Measurements from ENCODE around the gene DGKQ. TPM values are rescaled to one million over a fixed set of nuclear protein-coding genes. Genes with fewer than 3 reads are reported as not detected.

Gene DGKQ
- total and polyA plus RNA-seq, 2 of the 13 experiments (the other 11 are each of a cell fraction or from before 2014, with no cell fraction given), result 4.5 to 7.2 TPM

DNA sequence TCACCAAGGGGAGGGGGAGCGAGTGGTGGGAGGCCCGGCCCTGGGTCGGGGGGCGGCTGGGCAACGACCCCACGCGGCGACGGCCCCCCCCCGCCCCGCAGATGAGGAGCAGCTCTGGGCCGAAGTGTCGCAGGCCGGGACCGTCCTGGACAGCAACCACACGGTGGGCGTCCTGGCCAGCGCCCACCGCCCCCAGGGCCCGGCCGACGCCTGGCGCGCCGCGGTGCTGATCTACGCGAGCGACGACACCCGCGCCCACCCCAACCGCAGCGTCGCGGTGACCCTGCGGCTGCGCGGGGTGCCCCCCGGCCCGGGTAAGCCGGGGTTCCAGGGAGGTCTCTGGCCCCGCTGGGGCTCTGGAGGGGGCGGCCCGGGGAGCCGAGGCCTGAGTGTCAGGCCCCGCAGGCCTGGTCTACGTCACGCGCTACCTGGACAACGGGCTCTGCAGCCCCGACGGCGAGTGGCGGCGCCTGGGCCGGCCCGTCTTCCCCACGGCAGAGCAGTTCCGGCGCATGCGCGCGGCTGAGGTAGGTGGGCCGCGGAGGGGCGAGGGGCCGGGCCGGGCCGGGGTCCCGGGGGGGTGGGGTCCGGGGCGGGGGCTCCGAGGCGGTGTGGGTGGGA is 29.4 kb upstream of the DGKQ start (continued):
- no peak for TF ChIP-seq THAP9 (CRISPR knock-in tag; IDR thresholded peaks at IDR 0.05; ENCODE audit: borderline replicate concordance)
- TF ChIP-seq, protein P1, sequence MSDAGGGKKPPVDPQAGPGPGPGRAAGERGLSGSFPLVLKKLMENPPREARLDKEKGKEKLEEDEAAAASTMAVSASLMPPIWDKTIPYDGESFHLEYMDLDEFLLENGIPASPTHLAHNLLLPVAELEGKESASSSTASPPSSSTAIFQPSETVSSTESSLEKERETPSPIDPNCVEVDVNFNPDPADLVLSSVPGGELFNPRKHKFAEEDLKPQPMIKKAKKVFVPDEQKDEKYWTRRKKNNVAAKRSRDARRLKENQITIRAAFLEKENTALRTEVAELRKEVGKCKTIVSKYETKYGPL (CRISPR knock-in tag; IDR thresholded peaks at IDR 0.05), result no peak
- no peak for TF ChIP-seq ZSCAN25 (CRISPR knock-in tag; IDR thresholded peaks at IDR 0.05)
- no peak for TF ChIP-seq TRAFD1 (CRISPR knock-in tag; IDR thresholded peaks at IDR 0.05; ENCODE audit: borderline replicate concordance)

DNA sequence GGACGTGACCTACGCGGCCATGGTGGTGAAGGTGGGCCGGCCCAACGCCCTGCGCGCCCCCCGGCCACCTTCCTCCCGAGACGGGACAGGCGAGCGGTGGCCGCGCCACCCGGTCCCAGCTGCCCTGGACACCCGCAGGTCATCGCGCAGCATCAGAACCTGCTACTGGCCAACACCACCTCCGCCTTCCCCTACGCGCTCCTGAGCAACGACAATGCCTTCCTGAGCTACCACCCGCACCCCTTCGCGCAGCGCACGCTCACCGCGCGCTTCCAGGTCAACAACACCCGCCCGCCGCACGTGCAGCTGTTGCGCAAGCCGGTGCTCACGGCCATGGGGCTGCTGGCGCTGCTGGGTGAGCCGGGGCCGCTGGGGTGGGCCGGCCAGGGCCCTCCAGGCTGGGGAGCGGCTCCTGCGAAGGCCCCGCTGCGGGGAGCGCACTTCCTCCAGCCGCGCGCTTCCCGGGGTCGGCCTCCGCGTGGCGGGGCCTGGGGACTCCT is 28.8 kb upstream of the DGKQ start:
- Histone ChIP-seq H3K27ac (ENCODE audit: extremely low read length, insufficient read depth, low read length) (no peak overlapping the region), H3K79me2 (ENCODE audit: insufficient read depth, low read length) (no peaks in the 10 kb centered on the region), H3K4me1 (ENCODE audit: insufficient read depth, low read length) (peaks cover 10% of the 10 kb centered on the region), H3K4me2 (ENCODE audit: low read depth, low read length) (no peak overlapping the region), H3K27me3 (ENCODE audit: control insufficient read depth in 1 of 2, insufficient read depth in 2 of 2, low read length in 2 of 2) (peaks cover 13 to 38% of the 10 kb centered on the region in 2 experiments; a peak in 4 of 5 replicates), H3K9me3 (ENCODE audit: low read length) (no peaks in the 10 kb centered on the region), H3K9ac (ENCODE audit: insufficient read depth, low read depth, low read length) (no peak overlapping the region), H4K20me1 (ENCODE audit: insufficient read depth, low read length) (no peaks in the 10 kb centered on the region), H2AFZ (ENCODE audit: low read length) (no peak overlapping the region), H3K36me3 (replicated peaks in 1 of 2; ENCODE audit: control insufficient read depth in 1 of 2, insufficient read depth in 2 of 2, low read length in 2 of 2) (no peaks in the 10 kb centered on the region), H3K4me3 (replicated peaks in 1 of 3; ENCODE audit: insufficient read depth in 1 of 3, low read depth in 2 of 3, low read length in 3 of 3) (no peak overlapping the region)
- TF ChIP-seq TCF7L2 (IDR thresholded peaks at IDR 0.05; ENCODE audit: low read depth, low read length), result no peak
- TF ChIP-seq CEBPG (CRISPR knock-in tag; IDR thresholded peaks at IDR 0.05), result peak; percentile 42; the same call in 1 of the 2 replicates
- peak; percentile 86 for TF ChIP-seq ZBTB33 (CRISPR knock-in tag; IDR thresholded peaks at IDR 0.05)
- TF ChIP-seq ZNF766 (CRISPR knock-in tag; IDR thresholded peaks at IDR 0.05; ENCODE audit: borderline replicate concordance), result no peak
- TF ChIP-seq ZNF460 (CRISPR knock-in tag; IDR thresholded peaks at IDR 0.05; ENCODE audit: borderline replicate concordance), result no peak
- no peak for TF ChIP-seq ZNF576 (CRISPR knock-in tag; IDR thresholded peaks at IDR 0.05)
- peak; percentile 65; the same call in 1 of the 2 replicates for TF ChIP-seq CEBPB (IDR thresholded peaks at IDR 0.05; ENCODE audit: borderline replicate concordance, low read depth, low read length)
- TF ChIP-seq ZNF160 (CRISPR knock-in tag; IDR thresholded peaks at IDR 0.05), result no peak
- peak; percentile 70 for TF ChIP-seq HOXA3 (CRISPR knock-in tag; IDR thresholded peaks at IDR 0.05)
- peak; percentile 75 for TF ChIP-seq BHLHE40 (IDR thresholded peaks at IDR 0.05; ENCODE audit: low read length)
- DNase-seq (ENCODE audit: low spot score), result no peak
- in situ Hi-C loops (cut with HindIII; ENCODE audit: extremely low pct_ligation_motif_present, low pct_unique_long_range_greater_than_20kb), result no loop called here
- CTCF ChIA-PET (ENCODE audit: low intra/inter-chr PET ratio, low total read pairs), result no interaction called here
- ATAC-seq, result no peak
- BruUV-seq (replicated peaks), result no TSS peak
- POLR2A ChIA-PET, result no interaction called here
- no peak for FAIRE-seq
- WGBS (ENCODE audit: low lambda C conversion rate), result 80% methylated on average over 33 of the region's 54 CpGs
- intact Hi-C loops (cut with micrococcal nuclease; ENCODE audit: unreplicated experiment), result no loop called here
